AG08395 (cell line): ENCODE measurements around the gene DOCK6.
A peak's percentile ranks its signal among the peaks of the same experiment; 100 is the strongest.
"Not testable (repeated sequence)": the region's sequence is repeated elsewhere in the genome, so short reads cannot be mapped to it uniquely, and the experiment has no call there.

Experiments
- DNase-seq: peaks from one replicate; pipeline ENCODE4 v3.0.0; 2012; ENCODE audit warnings: mixed read lengths, low spot score

DOCK6 gene

DNA sequence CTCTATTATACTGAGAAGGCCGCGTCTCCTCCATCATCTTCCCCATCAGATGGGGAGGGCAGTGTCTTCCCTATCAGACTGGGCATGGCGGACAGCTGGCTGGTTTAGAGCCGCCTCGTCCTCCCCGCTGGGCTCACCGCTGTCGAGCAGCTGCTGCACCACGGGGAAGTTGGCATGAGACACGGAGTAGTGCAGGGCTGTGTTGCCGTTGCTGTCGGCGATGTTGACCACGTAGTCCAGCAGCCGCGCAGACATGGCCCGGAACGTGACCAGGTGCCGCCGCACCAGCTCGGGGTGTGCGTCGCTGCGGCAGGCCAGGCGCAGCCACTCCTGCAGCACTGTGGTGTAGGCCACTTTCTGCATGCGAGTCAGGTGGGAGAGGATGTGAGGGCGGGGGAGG, 88.0 kb downstream of the DOCK6 start:
- DNase-seq = no peak

DNA sequence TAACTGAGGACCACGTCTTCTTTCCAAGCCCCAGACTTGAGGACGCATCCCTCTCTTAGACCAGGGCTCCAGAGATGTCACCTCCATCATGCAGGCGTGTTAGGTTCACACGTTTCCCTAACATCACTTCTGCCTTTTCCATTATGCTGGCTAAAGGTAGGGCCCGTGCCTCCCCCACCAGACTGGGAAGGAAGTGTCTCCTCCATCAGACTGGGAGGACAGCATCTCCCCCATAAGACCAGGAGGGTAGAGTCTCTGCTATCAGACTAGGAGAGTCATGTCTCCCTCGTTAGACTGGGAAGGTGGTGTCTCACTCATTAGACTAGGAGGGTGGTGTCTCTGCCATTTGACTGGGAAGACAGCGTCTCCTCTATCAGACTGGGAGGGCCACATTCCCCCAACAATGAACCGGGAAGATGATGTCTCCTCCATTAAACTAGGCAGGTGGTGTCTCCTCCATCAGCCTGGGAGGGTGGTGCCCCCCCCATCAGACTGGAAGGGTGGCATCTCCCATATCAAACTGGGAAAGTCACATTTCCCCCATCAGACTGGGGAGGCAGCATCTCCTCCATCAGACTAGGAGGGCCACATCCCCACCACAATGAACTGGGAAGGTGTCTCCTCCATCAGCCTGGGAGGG, 88.7 kb downstream of the DOCK6 start:
- no peak for DNase-seq

DNA sequence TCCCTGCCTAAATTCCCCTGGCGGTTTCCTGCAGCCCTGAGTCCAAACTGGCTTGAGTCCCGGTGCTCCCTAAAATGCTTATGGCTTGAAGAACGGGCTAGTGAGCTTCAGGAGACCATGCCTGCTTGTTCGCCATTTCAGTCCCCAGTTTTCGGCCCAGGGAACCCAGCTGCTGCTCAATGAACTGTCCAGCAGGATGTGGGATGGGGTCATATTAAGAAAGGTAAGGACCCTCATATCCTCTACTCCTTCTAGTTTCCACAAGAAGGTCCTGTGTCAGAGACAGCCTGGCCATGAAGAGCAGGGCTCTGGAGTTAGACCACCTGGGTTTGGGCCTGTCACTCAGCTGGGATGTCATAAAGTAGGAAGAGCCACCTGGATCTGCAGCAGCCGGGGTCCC, 89.7 kb downstream of the DOCK6 start:
- no peak for DNase-seq

DNA sequence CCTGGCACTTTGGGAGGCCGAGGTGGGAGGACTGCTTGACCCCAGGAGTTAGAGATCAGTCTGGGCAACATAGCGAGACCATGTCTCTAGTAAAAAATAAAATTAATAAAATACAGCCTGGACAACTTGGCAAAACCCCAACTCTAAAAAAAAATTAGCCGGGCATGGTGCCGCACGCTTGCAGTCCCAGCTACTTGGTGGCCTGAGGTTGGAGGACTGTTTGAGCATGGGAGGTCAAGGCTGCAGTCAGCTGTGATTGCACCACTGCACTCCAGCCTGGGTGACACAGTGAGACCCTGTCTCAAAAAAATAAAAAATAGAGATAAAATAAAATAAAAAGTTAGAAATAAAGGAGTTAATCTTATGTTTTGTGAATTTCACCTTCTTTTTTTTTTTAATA, 91.2 kb downstream of the DOCK6 start:
- DNase-seq = no peak

DNA sequence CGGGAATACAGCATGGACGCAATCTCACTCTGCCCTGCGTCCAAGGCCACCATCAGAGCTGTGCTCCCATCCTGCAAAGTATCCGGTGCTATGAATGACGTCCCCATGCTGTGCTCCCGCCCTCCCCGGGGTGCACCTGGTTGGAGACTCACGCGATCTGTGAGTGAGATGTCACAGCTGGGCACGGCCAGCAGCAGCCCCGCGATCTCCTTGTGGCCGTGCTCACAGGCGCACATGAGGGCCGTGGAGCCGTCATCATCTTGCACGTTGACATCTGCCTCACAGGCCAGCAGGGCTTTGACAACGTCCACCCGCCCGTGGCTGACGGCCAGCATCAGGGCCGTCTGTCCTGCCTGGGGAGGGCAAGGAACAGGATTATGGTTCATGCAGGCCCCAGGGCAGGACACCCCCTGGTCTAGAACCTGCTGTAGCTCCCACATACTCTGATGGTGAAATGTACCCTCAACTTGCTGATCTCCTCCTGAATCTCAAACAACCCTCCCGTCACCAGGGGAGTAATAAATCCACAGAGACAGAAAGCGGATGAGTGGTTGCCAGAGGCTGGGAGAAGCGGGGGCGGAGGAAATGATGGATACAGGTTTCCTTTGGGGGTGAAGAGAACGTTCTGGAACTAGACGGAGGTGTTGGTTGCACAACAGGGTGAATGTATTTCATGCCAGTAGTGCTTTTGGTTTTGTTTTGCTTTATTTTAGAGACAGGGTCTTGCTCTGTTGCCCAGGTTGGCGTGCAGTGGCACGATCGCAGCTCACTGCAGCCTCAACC, 92.2 kb downstream of the DOCK6 start:
- DNase-seq = no peak

DNA sequence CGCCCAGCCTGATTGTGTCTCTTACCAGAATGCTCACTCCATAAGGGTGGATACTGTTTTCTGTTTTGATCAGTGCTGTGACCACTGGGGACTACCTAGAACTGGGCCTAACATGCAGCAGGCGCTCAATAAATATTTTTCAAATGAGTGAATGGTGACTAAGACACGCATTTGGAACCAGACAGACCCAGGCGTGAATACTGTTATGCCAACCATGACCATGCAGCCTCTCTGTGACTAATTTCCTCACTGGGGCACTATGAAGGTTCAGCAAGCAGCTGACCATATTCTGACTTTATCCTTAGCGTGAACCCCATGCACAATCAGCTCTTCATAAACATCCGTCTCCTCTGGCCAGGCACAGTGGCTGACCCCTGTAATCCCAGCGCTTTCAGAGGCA, 93.8 kb downstream of the DOCK6 start:
- peak; percentile 88 for DNase-seq

- peak; percentile 73 for DNase-seq
Observed at GRCh38 chr19:11166281-11167142, 95.8 kb downstream of the DOCK6 start.

DNA sequence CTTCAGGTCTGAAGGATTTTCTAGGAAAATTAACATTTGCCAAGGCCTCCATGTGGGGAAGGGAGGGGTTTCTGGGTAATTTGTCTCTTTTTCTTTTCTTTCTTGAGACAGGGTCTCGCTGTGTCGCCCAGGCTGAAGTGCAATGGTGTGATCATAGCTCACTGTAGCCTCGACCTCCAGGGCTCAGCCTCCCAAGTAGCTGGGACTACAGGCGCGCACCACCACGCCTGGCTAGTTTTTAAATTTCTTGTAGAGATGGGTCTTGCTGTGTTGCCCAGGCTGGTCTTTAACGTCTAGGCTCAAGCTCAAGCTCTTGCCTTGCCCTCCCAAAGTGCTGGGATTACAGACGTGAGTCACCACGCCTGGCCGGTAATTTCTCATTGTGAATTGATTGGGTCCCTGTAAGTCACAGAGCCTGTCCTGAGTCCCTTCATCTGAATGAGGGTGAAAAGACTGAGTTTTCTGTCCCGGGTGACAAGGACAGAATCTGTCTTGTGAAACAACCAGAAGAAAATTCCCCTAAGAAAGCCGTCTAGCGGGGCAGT, 96.8 kb downstream of the DOCK6 start:
- no peak for DNase-seq

DNA sequence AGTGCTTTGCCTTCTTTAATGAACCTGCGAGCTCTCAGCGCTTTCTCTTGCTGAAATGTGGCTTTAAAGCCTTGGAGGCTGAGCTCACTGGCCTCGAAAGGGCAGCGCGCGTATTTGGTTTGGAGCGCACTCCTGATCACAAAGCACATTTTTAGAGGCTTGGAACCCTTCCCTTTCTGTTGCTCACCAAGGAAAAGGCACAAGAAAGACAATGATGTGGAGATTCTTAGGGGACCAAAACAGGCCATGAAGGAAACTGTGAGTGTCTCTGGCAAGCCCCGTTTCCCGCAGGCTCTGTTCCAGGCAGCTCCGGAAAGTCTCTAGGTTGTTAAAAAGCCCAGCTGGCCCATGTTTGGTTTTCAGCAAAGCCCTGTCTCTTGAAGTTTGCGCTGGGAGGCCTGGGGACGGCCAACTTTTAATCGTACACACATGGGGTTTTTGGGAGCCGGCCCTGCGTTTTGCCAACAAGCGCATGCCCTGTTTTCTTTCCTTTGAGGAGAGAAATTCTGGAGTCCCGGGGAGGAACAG, 97.4 kb downstream of the DOCK6 start:
- peak; percentile 80 for DNase-seq

DNA sequence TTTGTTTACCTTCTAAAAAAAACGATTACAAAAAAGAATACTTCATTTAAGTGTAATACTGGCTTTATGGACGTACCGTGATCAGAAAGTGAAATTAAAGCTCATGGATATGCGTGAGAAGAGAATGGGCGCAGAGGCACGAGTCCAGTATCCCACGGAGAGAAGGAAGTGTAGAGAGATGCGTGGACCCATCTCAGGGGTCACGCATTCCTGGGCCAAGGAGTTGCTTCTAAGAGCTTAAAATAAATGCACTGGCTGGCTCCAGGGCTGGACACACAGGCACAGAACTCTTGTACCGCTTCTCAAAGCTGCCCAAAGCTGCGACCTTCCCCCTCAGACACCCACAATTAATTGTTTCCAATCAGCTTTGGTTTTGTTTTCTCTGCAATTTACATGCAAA, 98.0 kb downstream of the DOCK6 start:
- no peak for DNase-seq

GRCh38 chr19:11160440-11160768, 101.9 kb downstream of the DOCK6 start:
- DNase-seq = not testable (repeated sequence)

DNA sequence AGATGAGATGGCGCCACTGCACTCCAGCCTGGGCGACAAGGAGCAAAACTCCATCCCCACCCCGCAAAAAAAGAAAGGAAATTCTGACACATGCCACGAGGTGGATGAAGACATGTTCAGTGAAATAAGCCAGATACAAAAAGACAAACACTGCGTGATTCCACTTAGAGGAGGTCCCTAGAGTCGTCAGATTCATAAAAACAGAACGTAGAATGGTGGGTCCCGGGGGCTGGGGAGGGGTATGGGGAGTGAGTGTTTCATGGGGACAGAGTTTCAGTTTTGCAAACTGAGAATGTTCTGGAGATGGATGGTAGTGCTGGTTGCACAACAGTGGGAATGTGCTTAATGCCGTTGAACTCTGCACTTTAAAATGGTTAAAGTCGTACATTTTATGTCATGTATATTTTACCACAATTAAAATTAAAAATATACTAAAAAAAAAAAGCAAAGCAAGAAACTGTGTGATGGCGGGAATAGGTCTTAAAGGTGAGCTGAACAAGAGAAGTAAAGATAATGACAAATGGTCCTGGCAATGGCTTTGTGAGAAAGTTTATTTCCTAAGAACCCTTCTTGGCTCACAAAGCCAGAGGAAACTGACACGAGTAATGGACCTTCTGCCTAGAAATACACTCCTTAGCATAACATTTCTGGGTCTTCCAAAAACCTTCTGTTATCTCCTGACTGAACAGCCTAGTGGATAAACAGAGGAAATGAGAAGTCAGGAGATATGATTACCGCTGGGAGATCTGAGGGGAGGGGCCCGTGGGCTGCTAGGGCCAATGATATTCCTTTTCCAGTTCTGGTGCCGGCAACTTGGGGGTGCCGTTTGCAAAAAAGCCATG, 102.5 kb downstream of the DOCK6 start:
- DNase-seq = no peak

GRCh38 chr19:11155373-11156120, 106.8 kb downstream of the DOCK6 start, which contains the start of gene SPC24:
TSS of gene SPC24 (minus strand) at chr19:11155782. CDS start at chr19:11155776, 6 bp downstream.
- DNase-seq = peak; percentile 100

- no peak for DNase-seq
Observed at GRCh38 chr19:11154683-11155047, 107.7 kb downstream of the DOCK6 start.

GRCh38 chr19:11152318-11153062, 109.8 kb downstream of the DOCK6 start:
- peak; percentile 53 for DNase-seq

- no peak for DNase-seq
Observed at GRCh38 chr19:11151181-11151580, 111.1 kb downstream of the DOCK6 start.
